GM18519 (cell line): ENCODE results near the gene MRO.

Source experiments
- ATAC-seq: cut with Tn5 transposase; IDR thresholded peaks from one replicate; pipeline ENCODE4 v1.9.1; 2021; ENCODE audit warnings: mild to moderate bottlenecking, moderate library complexity; ENCODE audit not compliant: unreplicated experiment, low FRiP score

MRO gene

DNA sequence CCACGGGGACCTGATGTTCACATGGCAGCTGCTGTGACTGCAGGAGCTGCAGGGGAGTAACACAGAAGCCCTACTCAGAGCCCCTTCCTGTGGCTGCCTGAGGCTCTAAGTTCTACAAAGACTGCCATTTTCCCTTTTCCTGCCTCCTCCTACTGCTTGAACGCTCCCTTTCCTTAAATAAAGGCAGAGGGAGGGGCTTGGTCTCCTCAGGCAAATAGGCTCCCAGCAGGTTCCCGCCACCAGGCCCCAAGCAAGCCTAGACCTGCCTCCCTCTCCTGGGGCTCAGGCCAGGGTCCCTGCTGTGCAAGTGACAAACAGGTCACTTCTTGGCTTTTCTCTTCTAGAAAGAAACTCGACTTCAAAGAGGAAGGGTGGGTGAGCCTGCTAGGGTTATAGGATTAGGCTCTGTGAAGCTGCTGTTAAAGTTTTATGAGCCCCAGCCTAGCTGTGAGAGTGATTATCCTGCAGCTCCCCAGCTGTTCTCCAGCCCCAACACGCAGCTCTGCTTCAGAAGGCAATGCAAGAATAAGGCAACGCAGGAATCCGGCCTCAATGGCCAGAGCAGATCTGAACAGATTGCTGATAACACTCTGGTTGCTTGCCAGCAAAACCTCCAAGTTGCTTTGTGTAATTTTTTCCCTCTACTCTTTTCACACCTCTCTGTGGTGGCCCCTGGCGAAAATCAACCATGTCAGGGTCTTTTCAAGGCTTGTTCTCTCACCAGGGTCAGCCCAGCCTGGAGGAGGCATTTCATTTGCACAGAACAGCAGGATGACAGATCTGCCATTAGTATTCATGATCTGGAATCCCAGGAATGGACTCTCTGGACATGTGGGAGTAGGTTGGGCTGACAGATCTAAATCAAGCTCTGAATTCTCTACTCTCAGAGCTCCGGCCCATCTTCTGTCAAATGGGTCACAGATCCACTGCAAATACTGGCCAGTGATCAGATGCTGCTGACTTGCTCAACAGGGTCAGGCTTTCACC lies 71.3 kb downstream of the MRO start:
- ATAC-seq = no peak

DNA sequence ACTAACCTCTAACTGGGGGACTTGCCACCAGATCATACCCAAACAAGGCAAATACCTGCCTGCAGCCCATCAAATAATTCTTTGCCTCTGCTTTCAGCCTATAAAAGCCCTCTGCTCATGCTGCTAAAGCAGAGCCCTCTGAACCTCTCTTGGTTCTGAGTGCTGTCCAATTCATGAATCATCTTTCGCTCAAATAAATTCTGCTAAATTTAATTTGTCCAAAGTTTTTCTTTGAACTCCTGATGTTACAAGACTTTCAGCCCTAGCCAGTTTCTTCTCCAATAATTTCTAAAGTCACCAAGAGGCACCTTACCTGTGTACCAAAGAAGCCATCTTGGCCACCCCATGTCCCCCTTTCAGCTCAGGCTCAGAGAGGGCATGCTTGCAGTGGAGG lies 72.0 kb downstream of the MRO start:
- no peak for ATAC-seq

DNA sequence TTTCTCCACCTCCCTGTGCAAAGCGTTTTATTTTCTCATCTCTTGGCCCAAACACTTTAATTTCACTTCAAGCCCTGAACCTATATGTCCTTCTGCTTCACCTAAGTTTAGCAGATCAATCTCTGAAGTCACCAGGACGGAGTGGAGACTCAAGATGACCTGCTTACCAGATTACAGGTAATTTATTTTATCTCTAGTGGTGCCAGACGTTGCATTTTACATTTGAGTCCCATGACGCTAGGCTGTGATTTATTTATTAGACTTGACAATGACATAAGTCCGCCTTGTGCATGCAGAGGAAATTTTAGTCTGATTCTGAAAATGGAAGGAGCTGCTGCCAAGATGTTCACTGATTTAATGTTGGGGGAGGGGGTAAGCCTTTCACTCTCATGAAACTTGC lies 73.9 kb downstream of the MRO start:
- no peak for ATAC-seq
